SK-N-SH treated with all-trans-retinoic acid at 6 μM for 48 hours (cell line): Measurements from ENCODE around the gene FCGR3A.

Source experiments
- ATAC-seq: fragments of 200-7000 bp; cut with Tn5 transposase; 3 replicates; pipeline ENCODE4 v1.9.1; 2020; ENCODE audit warnings: mild to moderate bottlenecking, moderate library complexity
- ARNTL ChIP-seq: fragments of 450-650 bp; formaldehyde crosslinking; IDR thresholded peaks from 2 replicates; pipeline ENCODE4 v1.5.0; 2020; ENCODE audit warnings: low read depth, mild to moderate bottlenecking, moderate library complexity, borderline replicate concordance
- BACH2 ChIP-seq: fragments of 250-450 bp; sonication (Bioruptor Pico); IDR thresholded peaks from 2 replicates; pipeline ENCODE4 v1.9.0; 2021; ENCODE audit warnings: mild to moderate bottlenecking, borderline replicate concordance
- CREB5 ChIP-seq: fragments of 250-450 bp; sonication (Bioruptor Pico); IDR thresholded peaks from 2 replicates; pipeline ENCODE4 v1.5.1; 2020; ENCODE audit warnings: low read depth, mild to moderate bottlenecking, moderate library complexity
- CSDC2 ChIP-seq: fragments of 250-450 bp; sonication (Bioruptor Pico); IDR thresholded peaks from 2 replicates; pipeline ENCODE4 v1.5.0; 2020; ENCODE audit warnings: mild to moderate bottlenecking, moderate library complexity
- ESRRG ChIP-seq: fragments of 250-450 bp; sonication (Bioruptor Pico); IDR thresholded peaks from 2 replicates; pipeline ENCODE4 v1.6.1; 2021; ENCODE audit warnings: mild to moderate bottlenecking
- GLIS3 ChIP-seq: fragments of 250-450 bp; sonication (Bioruptor Pico); IDR thresholded peaks from 2 replicates; pipeline ENCODE4 v1.5.0; 2020; ENCODE audit warnings: mild to moderate bottlenecking, moderate library complexity
- OSR1 ChIP-seq: fragments of 250-450 bp; sonication (Bioruptor Pico); IDR thresholded peaks from 2 replicates; pipeline ENCODE4 v1.8.0; 2022; ENCODE audit warnings: moderate library complexity, mild to moderate bottlenecking, inconsistent platforms
- PATZ1 ChIP-seq: fragments of 250-450 bp; sonication (Bioruptor Pico); IDR thresholded peaks from 2 replicates; pipeline ENCODE4 v1.8.0; 2020; ENCODE audit warnings: mild to moderate bottlenecking, moderate library complexity, borderline replicate concordance
- PPARA ChIP-seq: fragments of 250-450 bp; sonication (Bioruptor Pico); IDR thresholded peaks from 2 replicates; pipeline ENCODE4 v1.5.0; 2020; ENCODE audit warnings: mild to moderate bottlenecking, borderline replicate concordance
- RARB ChIP-seq: fragments of 250-450 bp; sonication (Bioruptor Pico); IDR thresholded peaks from 2 replicates; pipeline ENCODE4 v1.8.0; 2021; ENCODE audit warnings: mild to moderate bottlenecking, moderate library complexity
- SNAI2 ChIP-seq: fragments of 250-450 bp; sonication (Bioruptor Pico); IDR thresholded peaks from 2 replicates; pipeline ENCODE4 v1.5.0; 2020; ENCODE audit warnings: mild to moderate bottlenecking, moderate library complexity
- TCF4 ChIP-seq: fragments of 250-450 bp; sonication (Bioruptor Pico); IDR thresholded peaks from 2 replicates; pipeline ENCODE4 v1.8.0; 2021; ENCODE audit warnings: mild to moderate bottlenecking, moderate library complexity, borderline replicate concordance
- TOX ChIP-seq: fragments of 250-450 bp; sonication (Bioruptor Pico); IDR thresholded peaks from 2 replicates; pipeline ENCODE4 v1.8.0; 2021; ENCODE audit warnings: mild to moderate bottlenecking, moderate library complexity, borderline replicate concordance
- ZFP30 ChIP-seq: fragments of 450-650 bp; formaldehyde crosslinking; IDR thresholded peaks from 2 replicates; pipeline ENCODE4 v1.5.0; 2022; ENCODE audit warnings: mild to moderate bottlenecking, moderate library complexity
- ZNF565 ChIP-seq: fragments of 450-650 bp; formaldehyde crosslinking; conservative IDR thresholded peaks from 2 replicates; pipeline ENCODE4 v1.5.0; 2020; ENCODE audit warnings: low read depth, mild to moderate bottlenecking, moderate library complexity
- ZNF70 ChIP-seq: fragments of 450-650 bp; formaldehyde crosslinking; IDR thresholded peaks from 2 replicates; pipeline ENCODE4 v1.5.0; 2020; ENCODE audit warnings: mild to moderate bottlenecking, moderate library complexity
- ZNF8 ChIP-seq: fragments of 450-650 bp; formaldehyde crosslinking; IDR thresholded peaks from 2 replicates; pipeline ENCODE4 v1.5.0; 2020; ENCODE audit warnings: mild to moderate bottlenecking, moderate library complexity
- TF ChIP-seq, protein P1 (sequence below): fragments of 250-450 bp; sonication (Bioruptor Pico); IDR thresholded peaks from 2 replicates; pipeline ENCODE4 v1.5.0; 2020; ENCODE audit warnings: mild to moderate bottlenecking, moderate library complexity
- TF ChIP-seq, protein P2 (sequence below): fragments of 250-450 bp; sonication (Bioruptor Pico); IDR thresholded peaks from 2 replicates; pipeline ENCODE4 v1.8.0; 2021; ENCODE audit warnings: low read depth, mild to moderate bottlenecking, moderate library complexity, borderline replicate concordance
- TF ChIP-seq, protein P3 (sequence below): fragments of 250-450 bp; sonication (Bioruptor Pico); IDR thresholded peaks from 2 replicates; pipeline ENCODE4 v1.5.1; 2021; ENCODE audit warnings: mild to moderate bottlenecking, moderate library complexity

Gene FCGR3A

DNA sequence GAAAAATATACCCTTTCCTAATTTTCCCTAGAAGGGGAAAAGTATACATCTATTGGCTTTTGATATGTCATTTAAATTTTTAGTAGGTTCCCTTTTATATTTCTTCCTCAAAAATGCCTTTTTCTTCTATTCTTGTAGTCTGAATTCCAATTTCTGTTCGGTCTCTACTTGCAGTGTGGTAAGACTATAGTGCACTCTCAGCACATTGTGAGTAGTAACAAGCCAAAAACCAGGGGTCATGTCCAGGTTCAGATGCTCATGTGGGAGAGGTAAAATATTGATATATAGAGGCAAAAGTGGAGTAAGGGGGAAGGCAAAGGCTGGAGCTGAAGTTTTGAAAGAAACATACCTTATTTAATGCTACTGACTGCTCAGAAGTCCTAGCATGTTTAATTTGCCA, 48.4 kb downstream of the FCGR3A start:
- TF ChIP-seq RARB (CRISPR knock-in tag) (no peak), SNAI2 (CRISPR knock-in tag) (no peak), ZNF70 (no peak), TOX (CRISPR knock-in tag) (no peak), BACH2 (CRISPR knock-in tag) (no peak), TCF4 (no peak), ZNF8 (CRISPR knock-in tag) (no peak), CREB5 (no peak)
- TF ChIP-seq, protein P1, sequence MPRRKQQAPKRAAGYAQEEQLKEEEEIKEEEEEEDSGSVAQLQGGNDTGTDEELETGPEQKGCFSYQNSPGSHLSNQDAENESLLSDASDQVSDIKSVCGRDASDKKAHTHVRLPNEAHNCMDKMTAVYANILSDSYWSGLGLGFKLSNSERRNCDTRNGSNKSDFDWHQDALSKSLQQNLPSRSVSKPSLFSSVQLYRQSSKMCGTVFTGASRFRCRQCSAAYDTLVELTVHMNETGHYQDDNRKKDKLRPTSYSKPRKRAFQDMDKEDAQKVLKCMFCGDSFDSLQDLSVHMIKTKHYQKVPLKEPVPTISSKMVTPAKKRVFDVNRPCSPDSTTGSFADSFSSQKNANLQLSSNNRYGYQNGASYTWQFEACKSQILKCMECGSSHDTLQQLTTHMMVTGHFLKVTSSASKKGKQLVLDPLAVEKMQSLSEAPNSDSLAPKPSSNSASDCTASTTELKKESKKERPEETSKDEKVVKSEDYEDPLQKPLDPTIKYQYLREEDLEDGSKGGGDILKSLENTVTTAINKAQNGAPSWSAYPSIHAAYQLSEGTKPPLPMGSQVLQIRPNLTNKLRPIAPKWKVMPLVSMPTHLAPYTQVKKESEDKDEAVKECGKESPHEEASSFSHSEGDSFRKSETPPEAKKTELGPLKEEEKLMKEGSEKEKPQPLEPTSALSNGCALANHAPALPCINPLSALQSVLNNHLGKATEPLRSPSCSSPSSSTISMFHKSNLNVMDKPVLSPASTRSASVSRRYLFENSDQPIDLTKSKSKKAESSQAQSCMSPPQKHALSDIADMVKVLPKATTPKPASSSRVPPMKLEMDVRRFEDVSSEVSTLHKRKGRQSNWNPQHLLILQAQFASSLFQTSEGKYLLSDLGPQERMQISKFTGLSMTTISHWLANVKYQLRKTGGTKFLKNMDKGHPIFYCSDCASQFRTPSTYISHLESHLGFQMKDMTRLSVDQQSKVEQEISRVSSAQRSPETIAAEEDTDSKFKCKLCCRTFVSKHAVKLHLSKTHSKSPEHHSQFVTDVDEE = no peak
- no peak for ATAC-seq

- no peak for ATAC-seq
- TF ChIP-seq PPARA (CRISPR knock-in tag) (no peak), ZNF8 (CRISPR knock-in tag) (no peak), CSDC2 (CRISPR knock-in tag) (no peak), SNAI2 (CRISPR knock-in tag) (no peak), OSR1 (CRISPR knock-in tag) (no peak), ZNF565 (CRISPR knock-in tag) (no peak), CREB5 (no peak), ZFP30 (CRISPR knock-in tag) (no peak), PATZ1 (no peak), ARNTL (CRISPR knock-in tag) (no peak), ZNF70 (no peak), TOX (CRISPR knock-in tag) (no peak), ESRRG (CRISPR knock-in tag) (no peak), GLIS3 (CRISPR knock-in tag) (no peak), RARB (CRISPR knock-in tag) (no peak)
- TF ChIP-seq, protein P2, sequence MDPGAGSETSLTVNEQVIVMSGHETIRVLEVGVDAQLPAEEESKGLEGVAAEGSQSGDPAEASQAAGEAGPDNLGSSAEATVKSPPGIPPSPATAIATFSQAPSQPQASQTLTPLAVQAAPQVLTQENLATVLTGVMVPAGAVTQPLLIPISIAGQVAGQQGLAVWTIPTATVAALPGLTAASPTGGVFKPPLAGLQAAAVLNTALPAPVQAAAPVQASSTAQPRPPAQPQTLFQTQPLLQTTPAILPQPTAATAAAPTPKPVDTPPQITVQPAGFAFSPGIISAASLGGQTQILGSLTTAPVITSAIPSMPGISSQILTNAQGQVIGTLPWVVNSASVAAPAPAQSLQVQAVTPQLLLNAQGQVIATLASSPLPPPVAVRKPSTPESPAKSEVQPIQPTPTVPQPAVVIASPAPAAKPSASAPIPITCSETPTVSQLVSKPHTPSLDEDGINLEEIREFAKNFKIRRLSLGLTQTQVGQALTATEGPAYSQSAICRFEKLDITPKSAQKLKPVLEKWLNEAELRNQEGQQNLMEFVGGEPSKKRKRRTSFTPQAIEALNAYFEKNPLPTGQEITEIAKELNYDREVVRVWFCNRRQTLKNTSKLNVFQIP = no peak
- TF ChIP-seq, protein P3, sequence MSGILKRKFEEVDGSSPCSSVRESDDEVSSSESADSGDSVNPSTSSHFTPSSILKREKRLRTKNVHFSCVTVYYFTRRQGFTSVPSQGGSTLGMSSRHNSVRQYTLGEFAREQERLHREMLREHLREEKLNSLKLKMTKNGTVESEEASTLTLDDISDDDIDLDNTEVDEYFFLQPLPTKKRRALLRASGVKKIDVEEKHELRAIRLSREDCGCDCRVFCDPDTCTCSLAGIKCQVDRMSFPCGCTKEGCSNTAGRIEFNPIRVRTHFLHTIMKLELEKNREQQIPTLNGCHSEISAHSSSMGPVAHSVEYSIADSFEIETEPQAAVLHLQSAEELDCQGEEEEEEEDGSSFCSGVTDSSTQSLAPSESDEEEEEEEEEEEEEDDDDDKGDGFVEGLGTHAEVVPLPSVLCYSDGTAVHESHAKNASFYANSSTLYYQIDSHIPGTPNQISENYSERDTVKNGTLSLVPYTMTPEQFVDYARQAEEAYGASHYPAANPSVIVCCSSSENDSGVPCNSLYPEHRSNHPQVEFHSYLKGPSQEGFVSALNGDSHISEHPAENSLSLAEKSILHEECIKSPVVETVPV (CRISPR knock-in tag) = no peak
These were observed 50.2 kb downstream of the FCGR3A start for GRCh38 chr1:161499099-161500039.
